NCI-H2196 treated with DMSO at 0.1 percent for 48 hours (cell line): Measurements from ENCODE around the gene SH3GL3.

Experiments
- DNase-seq: peaks from one replicate; lab custom pipeline; 2025; ENCODE audit not compliant: unreplicated experiment; lab: John Stamatoyannopoulos, UW

Gene SH3GL3

GRCh38 chr15:83499476-83499875 lies 52.3 kb downstream of the SH3GL3 start:
- DNase-seq: no peak

DNA sequence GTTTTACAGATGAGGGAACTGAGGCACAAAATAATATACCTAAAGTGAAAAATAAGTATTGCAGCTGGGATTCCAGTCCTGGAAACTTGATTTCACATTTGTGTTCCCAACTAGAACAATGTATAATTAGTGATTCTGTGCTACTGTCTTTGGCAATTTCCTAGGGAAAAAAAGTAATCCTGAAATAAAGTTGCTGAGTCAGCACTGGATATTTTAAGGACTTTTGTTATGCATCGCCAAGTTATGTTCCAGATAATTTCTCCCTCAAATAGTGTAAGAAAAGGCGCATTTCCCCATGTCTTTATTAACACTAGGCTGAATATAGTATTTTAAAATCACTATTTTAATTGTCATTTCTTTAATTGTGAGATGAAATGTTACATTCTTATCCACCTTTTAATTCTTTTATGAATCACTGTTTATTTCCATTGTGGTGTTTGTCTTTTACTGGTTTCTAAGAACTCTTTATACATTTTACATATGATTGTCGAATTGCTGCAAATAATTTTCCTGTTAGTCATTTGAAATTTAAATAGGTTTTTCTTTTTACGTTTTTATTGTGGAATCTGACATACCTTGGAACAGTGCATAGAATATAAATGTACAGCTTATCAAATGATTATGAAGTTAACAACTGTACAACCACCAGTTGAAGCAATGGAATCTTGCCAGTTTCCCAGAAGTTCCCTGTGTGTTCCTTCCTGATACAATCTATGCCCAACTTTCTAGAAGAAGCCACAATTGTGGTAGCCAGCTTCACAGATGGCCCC lies 56.6 kb downstream of the SH3GL3 start:
- no peak for DNase-seq

DNA sequence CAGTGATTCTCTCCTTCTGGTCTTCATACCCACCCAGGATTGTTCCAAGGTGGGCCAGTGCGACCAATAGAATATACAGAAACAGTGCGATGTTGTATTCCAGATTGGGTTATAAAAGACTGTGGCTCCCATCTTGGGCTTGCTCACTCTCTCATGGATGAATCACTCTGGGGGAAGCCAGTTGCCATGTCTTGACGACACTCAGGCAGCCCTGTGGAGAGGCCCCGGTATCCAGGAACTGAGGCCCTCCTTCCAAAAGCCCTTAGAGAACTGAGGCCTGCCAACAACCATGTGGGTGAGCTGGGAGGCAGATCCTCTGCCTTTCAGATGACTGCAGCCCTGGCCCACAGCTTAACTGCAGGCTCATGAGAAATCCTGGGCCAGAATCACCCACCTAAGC lies 57.2 kb downstream of the SH3GL3 start:
- DNase-seq: no peak

DNA sequence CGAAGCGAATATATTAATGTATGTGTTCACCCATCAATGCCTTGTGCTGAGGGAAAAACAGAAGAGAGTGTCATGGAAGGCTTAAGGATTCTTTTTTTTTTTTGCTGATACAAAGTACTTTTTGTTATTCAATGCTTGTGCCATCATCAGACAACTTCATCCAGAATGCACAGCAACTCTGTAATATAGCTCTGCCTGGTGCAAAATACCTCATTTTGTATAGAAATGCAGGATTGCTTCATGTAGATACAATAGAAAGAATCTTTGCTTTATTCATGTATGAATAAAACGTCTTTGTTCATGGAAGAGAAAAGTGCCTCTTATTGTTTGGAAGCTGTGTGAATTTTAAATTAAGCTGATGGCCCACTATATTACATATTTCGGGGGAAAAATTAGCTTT lies 62.9 kb downstream of the SH3GL3 start:
- no peak for DNase-seq

- DNase-seq: no peak
Measured at GRCh38 chr15:83512459-83512858, 65.3 kb downstream of the SH3GL3 start.

DNA sequence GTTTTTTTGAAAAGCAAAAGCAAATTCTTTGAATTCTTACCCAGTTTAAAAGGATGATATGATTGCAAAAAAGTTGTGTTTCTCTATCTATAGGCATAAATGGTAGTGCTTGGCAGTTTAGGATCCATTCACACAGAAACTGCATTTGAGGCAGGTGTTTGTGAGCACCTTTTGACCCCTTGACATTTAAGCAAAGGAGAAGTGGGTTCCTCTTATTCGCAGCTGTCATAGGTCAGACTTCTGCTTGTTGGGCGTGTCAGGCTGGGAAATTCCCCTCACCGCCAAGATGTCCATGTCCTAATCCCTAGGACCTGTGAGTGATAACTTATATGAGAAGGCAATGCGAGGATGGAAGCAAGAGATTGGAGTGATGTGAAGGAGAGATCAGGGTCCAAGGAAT lies 67.4 kb downstream of the SH3GL3 start:
- no peak for DNase-seq

- no peak for DNase-seq
Measured at GRCh38 chr15:83515164-83515563, 68.0 kb downstream of the SH3GL3 start.

- no peak for DNase-seq
Measured at GRCh38 chr15:83516935-83517334, 69.8 kb downstream of the SH3GL3 start.

DNA sequence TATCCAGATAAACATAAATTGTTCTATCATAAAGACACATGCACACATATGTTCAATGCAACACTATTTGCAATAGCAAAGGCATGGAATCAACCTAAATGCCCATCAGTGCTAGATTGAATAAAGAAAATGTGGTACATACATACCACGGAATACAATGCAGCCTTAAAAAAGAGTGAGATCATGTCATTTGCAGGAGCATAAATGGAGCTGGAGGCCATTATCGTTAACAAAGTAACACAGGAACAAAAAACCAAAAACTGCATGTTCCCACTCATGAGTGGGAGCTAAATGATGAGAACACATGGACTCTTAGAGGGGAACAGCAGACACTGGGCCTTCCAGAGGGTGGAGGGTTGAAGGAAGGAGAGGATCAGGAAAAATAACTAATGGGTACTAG lies 79.2 kb downstream of the SH3GL3 start:
- DNase-seq: no peak

DNA sequence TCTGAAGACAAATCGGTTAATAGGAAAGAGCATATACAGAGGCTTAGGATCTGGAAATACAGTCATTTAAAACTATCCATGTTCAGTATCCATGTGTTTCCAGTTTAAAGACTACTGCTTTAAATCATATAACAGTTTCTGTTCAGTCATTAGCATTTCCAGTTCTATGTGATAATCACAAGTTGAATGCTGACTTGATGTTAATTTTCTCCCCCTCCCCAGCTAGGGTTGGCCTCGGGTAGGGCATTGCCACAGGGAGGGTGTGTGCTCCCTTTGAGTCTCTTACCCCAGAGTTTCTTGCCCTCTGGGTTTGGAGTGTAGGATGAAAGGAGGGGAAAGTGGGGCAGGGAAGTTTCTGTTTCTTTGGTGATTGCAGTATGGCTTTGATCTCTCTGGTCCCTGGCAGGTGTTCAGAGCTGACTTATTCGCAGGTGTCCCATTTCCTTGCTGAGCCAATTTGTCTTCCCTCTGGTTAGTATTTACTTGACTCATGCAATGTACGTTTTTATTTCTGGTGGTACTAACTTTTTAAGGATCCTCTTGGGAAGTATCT lies 86.3 kb downstream of the SH3GL3 start:
- no peak for DNase-seq

- DNase-seq: no peak
Measured at GRCh38 chr15:83537606-83538005, 90.5 kb downstream of the SH3GL3 start.

DNA sequence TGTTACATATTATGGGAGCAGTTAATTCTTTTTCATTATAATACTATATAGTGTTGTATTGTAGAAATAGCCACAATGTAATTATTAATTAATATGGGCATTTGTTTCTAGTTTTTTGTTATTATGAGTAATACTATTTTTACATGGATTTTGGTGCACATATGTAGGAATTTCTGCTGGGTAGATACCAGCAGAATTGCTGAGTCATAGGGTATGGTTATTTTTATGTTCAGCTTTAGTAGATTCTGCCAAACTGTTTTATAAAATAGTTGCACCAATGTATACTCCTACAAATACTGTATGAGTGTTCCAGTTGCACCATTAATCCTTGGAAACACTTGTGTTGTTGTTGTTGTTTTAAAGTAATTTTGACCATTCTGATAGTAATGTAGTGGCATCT lies 91.5 kb downstream of the SH3GL3 start:
- no peak for DNase-seq

GRCh38 chr15:83545804-83546511 lies 98.8 kb downstream of the SH3GL3 start:
- DNase-seq: no peak

DNA sequence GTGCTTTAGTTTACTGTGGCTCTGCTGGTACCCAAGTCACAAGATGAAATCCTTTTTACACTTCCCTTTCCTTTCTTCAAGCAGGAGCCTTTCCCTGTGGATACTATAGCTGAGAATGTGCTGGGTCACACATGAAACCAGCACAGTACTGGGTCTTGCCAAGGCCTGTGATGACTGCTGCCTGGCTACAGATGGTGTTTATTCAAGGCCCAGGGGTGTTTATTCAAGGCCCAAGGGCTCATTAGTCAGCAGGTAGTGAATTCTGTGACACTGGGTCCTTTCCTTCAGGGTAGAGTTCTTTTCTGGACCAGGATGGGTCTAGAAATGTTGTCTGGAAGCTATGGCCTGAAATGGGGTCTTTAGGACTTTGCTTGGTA lies 99.4 kb downstream of the SH3GL3 start:
- no peak for DNase-seq

- no peak for DNase-seq
Measured at GRCh38 chr15:83547168-83547567, 100.0 kb downstream of the SH3GL3 start.

- DNase-seq: no peak
Measured at GRCh38 chr15:83549623-83550022, 102.5 kb downstream of the SH3GL3 start.

- no peak for DNase-seq
Measured at GRCh38 chr15:83554558-83554957, 107.4 kb downstream of the SH3GL3 start.

DNA sequence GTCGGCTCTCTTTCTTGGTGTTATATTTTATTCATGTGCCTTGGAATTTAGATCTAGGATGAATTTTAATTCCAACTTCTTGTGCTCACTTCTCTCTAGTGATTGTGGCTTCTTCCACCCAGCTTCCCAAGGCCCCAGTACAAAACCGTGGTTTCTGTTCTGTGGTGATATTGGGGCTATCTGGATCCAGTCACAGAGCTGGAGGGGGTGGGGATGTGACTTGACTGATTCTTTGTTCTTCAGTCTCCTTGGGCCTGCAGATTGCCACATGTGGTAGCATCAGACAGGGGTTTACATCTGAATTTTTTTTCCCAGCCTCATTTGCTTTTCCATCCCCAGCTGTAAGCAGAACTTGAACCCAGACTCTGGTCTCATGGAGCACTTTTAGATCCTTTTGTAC lies 108.2 kb downstream of the SH3GL3 start:
- DNase-seq: no peak

- no peak for DNase-seq
Measured at GRCh38 chr15:83556068-83556467, 108.9 kb downstream of the SH3GL3 start.

DNA sequence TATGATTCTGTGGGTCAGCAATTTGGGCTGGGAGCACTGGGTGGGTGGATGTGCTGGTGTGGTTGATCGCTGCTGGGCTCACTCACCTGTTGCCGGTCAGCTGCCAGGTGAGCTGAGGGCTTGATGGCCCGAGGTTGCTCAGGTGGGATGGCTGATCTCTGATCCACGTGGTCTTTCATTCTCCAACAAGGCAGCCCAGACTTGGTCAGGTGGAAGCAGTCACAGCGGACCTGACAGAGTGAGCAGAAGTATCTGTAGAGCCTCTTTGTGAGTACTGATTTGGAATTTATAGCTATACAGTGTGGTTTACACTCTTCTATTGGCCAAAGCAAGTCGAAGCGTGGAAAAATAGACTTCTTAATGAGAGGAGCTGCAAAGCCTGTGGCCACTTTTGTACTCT lies 109.6 kb downstream of the SH3GL3 start:
- DNase-seq: no peak

- no peak for DNase-seq
Measured at GRCh38 chr15:83558146-83558545, 111.0 kb downstream of the SH3GL3 start.

DNA sequence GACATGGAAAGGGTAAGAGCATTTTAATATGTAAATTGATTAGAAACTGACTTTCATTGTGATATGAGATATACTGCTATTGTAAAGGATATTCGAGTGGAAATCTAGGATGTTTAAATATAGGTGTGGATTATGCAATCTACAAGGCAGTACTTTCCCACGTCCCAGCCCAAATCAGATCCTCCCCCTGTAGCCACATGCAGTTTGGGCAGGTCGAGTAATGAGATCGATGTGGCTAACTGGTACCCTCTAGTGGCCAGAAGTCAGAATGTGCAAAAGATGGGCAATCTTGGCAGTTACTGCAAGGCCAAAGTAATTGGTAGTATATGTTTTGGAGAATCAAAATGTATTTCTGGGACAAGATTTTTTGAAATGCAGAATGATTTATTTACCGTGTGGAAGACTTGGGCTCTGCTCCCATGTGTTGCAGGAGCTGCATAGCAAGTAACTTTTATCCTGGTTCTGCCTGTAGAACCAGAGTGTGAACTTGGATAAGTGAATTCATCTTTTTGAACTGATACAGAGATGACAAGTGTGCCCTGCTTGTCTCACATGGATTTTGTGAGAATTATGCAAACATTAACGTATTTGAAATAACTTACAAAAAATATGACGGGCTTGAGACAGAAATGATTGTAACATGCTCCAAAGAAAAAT lies 112.3 kb downstream of the SH3GL3 start:
- DNase-seq: no peak
